RWPE2 (cell line): ENCODE results near the gene PLEKHA4.
"Not testable (repeated sequence)": the region's sequence is repeated elsewhere in the genome, so short reads cannot be mapped to it uniquely, and the experiment has no call there.

Experiments used
- ATAC-seq: fragments of 200-7000 bp; cut with Tn5 transposase; 3 replicates; pipeline ENCODE4 v1.9.1; 2021; ENCODE audit warnings: low read depth
- DNase-seq: peaks from one replicate; pipeline ENCODE4 v3.0.0-alpha.2; 2020; ENCODE audit warnings: low spot score
- H3K27ac ChIP-seq: fragments of 450-650 bp; 2 replicates; pipeline ENCODE4 v1.5.1; 2017; ENCODE audit warnings: mild to moderate bottlenecking; ENCODE audit not compliant: poor library complexity, severe bottlenecking
- H3K27me3 ChIP-seq: fragments of 250-450 bp; sonication (Bioruptor Pico); 2 replicates; pipeline ENCODE4 v1.5.1; 2021; ENCODE audit warnings: mild to moderate bottlenecking, moderate library complexity; ENCODE audit not compliant: insufficient read depth, poor library complexity, severe bottlenecking
- H3K36me3 ChIP-seq: fragments of 250-450 bp; sonication (Bioruptor Pico); 2 replicates; pipeline ENCODE4 v1.5.1; 2020; ENCODE audit warnings: low read depth, mild to moderate bottlenecking, moderate library complexity
- H3K4me1 ChIP-seq: fragments of 250-450 bp; sonication (Bioruptor Pico); 2 replicates; pipeline ENCODE4 v1.5.1; 2021; ENCODE audit warnings: mild to moderate bottlenecking, moderate library complexity; ENCODE audit not compliant: insufficient read depth, poor library complexity, severe bottlenecking
- H3K4me3 ChIP-seq: fragments of 250-450 bp; sonication (Bioruptor Pico); 2 replicates; pipeline ENCODE4 v1.5.1; 2021; ENCODE audit warnings: mild to moderate bottlenecking, moderate library complexity; ENCODE audit not compliant: severe bottlenecking
- H3K9me3 ChIP-seq: fragments of 250-450 bp; sonication (Bioruptor Pico); 2 replicates; pipeline ENCODE4 v1.5.1; 2021; ENCODE audit warnings: mild to moderate bottlenecking, moderate library complexity; ENCODE audit not compliant: severe bottlenecking
- CTCF ChIP-seq: fragments of 450-650 bp; IDR thresholded peaks from one replicate; pipeline ENCODE4 v1.5.1; 2017; ENCODE audit warnings: mild to moderate bottlenecking, moderate library complexity; ENCODE audit not compliant: poor library complexity, severe bottlenecking

The PLEKHA4 gene

GRCh38 chr19:48853483-48853882, 14.9 kb downstream of the PLEKHA4 start:
- Histone ChIP-seq H3K9me3 (no peaks in the 10 kb centered on the region), H3K27ac (no peak overlapping the region), H3K4me3 (no peak overlapping the region), H3K4me1 (no peaks in the 10 kb centered on the region), H3K36me3 (no peaks in the 10 kb centered on the region), H3K27me3 (no peaks in the 10 kb centered on the region)
- no peak for TF ChIP-seq CTCF
- ATAC-seq (no peak), DNase-seq (no peak)

GRCh38 chr19:48852292-48852691, 16.1 kb downstream of the PLEKHA4 start:
- no peak overlapping the region for H3K4me3 ChIP-seq
- ATAC-seq (no peak), DNase-seq (no peak)
- no peaks in the 10 kb centered on the region for H3K9me3 ChIP-seq
- no peak for TF ChIP-seq CTCF
- H3K4me1 ChIP-seq = no peaks in the 10 kb centered on the region
- no peaks in the 10 kb centered on the region for H3K36me3 ChIP-seq
- H3K27me3 ChIP-seq = no peaks in the 10 kb centered on the region
- H3K27ac ChIP-seq = no peak overlapping the region

- H3K36me3 ChIP-seq, DNase-seq, ATAC-seq, H3K4me1 ChIP-seq, H3K27ac ChIP-seq, H3K4me3 ChIP-seq, H3K27me3 ChIP-seq, H3K9me3 ChIP-seq: not testable (repeated sequence)
These were observed 21.8 kb downstream of the PLEKHA4 start for GRCh38 chr19:48846659-48847058.

GRCh38 chr19:48845384-48845783, 23.0 kb downstream of the PLEKHA4 start:
- Histone ChIP-seq H3K36me3 (peaks cover 5% of the 10 kb centered on the region; the same call in 1 of the 2 replicates), H3K9me3 (no peaks in the 10 kb centered on the region), H3K27me3 (no peaks in the 10 kb centered on the region), H3K4me1 (no peaks in the 10 kb centered on the region), H3K4me3 (no peak overlapping the region), H3K27ac (no peak overlapping the region)
- ATAC-seq (no peak), DNase-seq (no peak)
- no peak for TF ChIP-seq CTCF

- Histone ChIP-seq H3K36me3 (peaks cover 5% of the 10 kb centered on the region; the same call in 1 of the 2 replicates), H3K9me3 (no peaks in the 10 kb centered on the region), H3K27ac (no peak overlapping the region), H3K27me3 (no peaks in the 10 kb centered on the region), H3K4me3 (no peak overlapping the region), H3K4me1 (no peaks in the 10 kb centered on the region)
- no peak for TF ChIP-seq CTCF
- DNase-seq (no peak), ATAC-seq (peak; percentile 40; the same call in 1 of the 3 replicates)
These were observed 23.9 kb downstream of the PLEKHA4 start for GRCh38 chr19:48844472-48844871.
